SK-N-SH (cell line): ENCODE measurements around the gene LCN9. TPM values are rescaled to one million over a fixed set of nuclear protein-coding genes. Genes with fewer than 3 reads are reported as not detected.
A peak's percentile ranks its signal among the peaks of the same experiment; 100 is the strongest.

Experiments used
- CTCF ChIA-PET: fragments of 300-600, 350-600 bp; formaldehyde crosslinking; extraction: SDS; loops from one replicate; lab custom pipeline; 2021; lab: Yijun Ruan, JAX
- POLR2A ChIA-PET: fragments of 350-600 bp; sonication (Branson Sonifier 250); formaldehyde crosslinking; extraction: SDS; loops from one replicate; lab custom pipeline; 2020; ENCODE audit warnings: antibody characterized with exemption, inconsistent platforms; lab: Yijun Ruan, JAX
- DNase-seq: peaks from one replicate; pipeline ENCODE4 v3.0.0; 2012
- H2AFZ ChIP-seq: fragments of 200-600 bp; sonication (generic); 2 replicates; pipeline ENCODE4 v1.8.1; 2016; ENCODE audit warnings: antibody characterized with exemption, mild to moderate bottlenecking, low read depth
- H3F3A ChIP-seq: fragments of 200-600 bp; sonication (generic); replicated peaks from 2 replicates; pipeline ENCODE3; 2016; ENCODE audit warnings: antibody characterized with exemption, mild to moderate bottlenecking; ENCODE audit not compliant: insufficient read depth
- H3K27ac ChIP-seq, 2 experiments: fragments of 200-500 bp in 1 of 2; fragments of 200-600 bp in 1 of 2; sonication (Bioruptor generic) in 1 of 2; sonication (generic), shearing (Covaris generic) in 1 of 2; 2 replicates each; pipeline versions ENCODE4 v1.5.1 to v1.6.1; 2014 to 2016; ENCODE audit warnings: low read depth in 2 of 2, inconsistent platforms in 1 of 2, low read length in 1 of 2, mild to moderate bottlenecking in 1 of 2, mixed read lengths in 1 of 2
- H3K27me3 ChIP-seq: fragments of 200-600 bp; sonication (generic), shearing (Covaris generic); 2 replicates; pipeline ENCODE4 v1.6.1; 2016; ENCODE audit warnings: mixed run types; ENCODE audit not compliant: insufficient read depth
- H3K36me3 ChIP-seq, 2 experiments: fragments of 200-500 bp in 1 of 2; fragments of 200-600 bp in 1 of 2; sonication (Bioruptor generic) in 1 of 2; sonication (generic) in 1 of 2; replicated peaks in 1 of 2; 2 replicates each; pipeline versions ENCODE3 to v1.5.1; 2014 to 2016; ENCODE audit warnings: low read length in 1 of 2, mild to moderate bottlenecking in 1 of 2; ENCODE audit not compliant: insufficient read depth in 2 of 2, control insufficient read depth in 1 of 2
- H3K4me1 ChIP-seq, 2 experiments: fragments of 200-500 bp in 1 of 2; fragments of 200-600 bp in 1 of 2; sonication (Bioruptor generic) in 1 of 2; sonication (generic), shearing (Covaris generic) in 1 of 2; 2 replicates each; pipeline versions ENCODE4 v1.5.1 to v1.6.1; 2014 to 2016; ENCODE audit warnings: low read depth in 1 of 2, low read length in 1 of 2, mixed run types in 1 of 2; ENCODE audit not compliant: insufficient read depth in 2 of 2, control insufficient read depth in 1 of 2
- H3K4me2 ChIP-seq: fragments of 200-600 bp; sonication (generic), shearing (Covaris generic); 2 replicates; pipeline ENCODE4 v1.6.1; 2017; ENCODE audit warnings: mixed run types
- H3K4me3 ChIP-seq, 2 experiments: fragments of 200-500 bp in 1 of 2; fragments of 200-600 bp in 1 of 2; sonication (Bioruptor generic) in 1 of 2; sonication (generic), shearing (Covaris generic) in 1 of 2; 2 replicates each; pipeline versions ENCODE4 v1.5.1 to v1.8.1; 2014 to 2016; ENCODE audit warnings: low read depth in 2 of 2, inconsistent platforms in 1 of 2, low read length in 1 of 2, mild to moderate bottlenecking in 1 of 2, mixed read lengths in 1 of 2, moderate library complexity in 1 of 2
- H3K79me2 ChIP-seq: fragments of 200-600 bp; sonication (generic); 2 replicates; pipeline ENCODE4 v1.8.1; 2017; ENCODE audit warnings: mild to moderate bottlenecking; ENCODE audit not compliant: insufficient read depth
- H3K9ac ChIP-seq: fragments of 200-600 bp; sonication (generic); 2 replicates; pipeline ENCODE4 v1.6.1; 2017; ENCODE audit warnings: mixed run types
- H3K9me2 ChIP-seq: fragments of 200-600 bp; sonication (generic); 2 replicates; pipeline ENCODE4 v1.6.1; 2017; ENCODE audit warnings: mixed run types
- H3K9me3 ChIP-seq: fragments of 200-600 bp; sonication (generic); 2 replicates; pipeline ENCODE4 v1.6.1; 2017; ENCODE audit warnings: mixed run types, mild to moderate bottlenecking, moderate library complexity
- H4K20me1 ChIP-seq: fragments of 200-600 bp; sonication (generic); 2 replicates; pipeline ENCODE4 v1.6.1; 2017; ENCODE audit warnings: mild to moderate bottlenecking, mixed run types; ENCODE audit not compliant: insufficient read depth
- EP300 ChIP-seq, 2 experiments: IDR thresholded peaks; 2 replicates each; pipeline versions ENCODE4 v1.4.0 to v1.6.1; 2012; ENCODE audit warnings: borderline replicate concordance in 1 of 2, low read depth in 1 of 2, low read length in 1 of 2
- EZH2phosphoT487 ChIP-seq: fragments of 200-600 bp; sonication (generic); IDR thresholded peaks from 2 replicates; pipeline ENCODE4 v1.6.1; 2017; ENCODE audit warnings: low read depth, mixed run types, mild to moderate bottlenecking, antibody characterized with exemption, moderate library complexity, borderline replicate concordance
- FOXJ3 ChIP-seq: sonication (generic); formaldehyde crosslinking; IDR thresholded peaks from 2 replicates; pipeline ENCODE4 v1.5.1; 2020; ENCODE audit warnings: mild to moderate bottlenecking, missing genetic modification reagents
- FOXM1 ChIP-seq: IDR thresholded peaks from 2 replicates; pipeline ENCODE4 v1.4.0; 2012; ENCODE audit warnings: low read depth, mild to moderate bottlenecking
- GABPA ChIP-seq: IDR thresholded peaks from 2 replicates; pipeline ENCODE4 v1.4.0; 2012; ENCODE audit warnings: low read depth, mild to moderate bottlenecking
- NRF1 ChIP-seq: IDR thresholded peaks from 2 replicates; pipeline ENCODE4 v1.6.1; 2012; ENCODE audit warnings: low read depth, mild to moderate bottlenecking, low read length
- POLR2AphosphoS5 ChIP-seq: IDR thresholded peaks from 2 replicates; pipeline ENCODE4 v1.6.1; 2012; ENCODE audit warnings: low read depth, low read length
- RXRA ChIP-seq: IDR thresholded peaks from 2 replicates; pipeline ENCODE4 v1.4.0; 2012; ENCODE audit warnings: low read depth, mild to moderate bottlenecking, borderline replicate concordance
- WGBS: methylation state at CpG from one replicate; pipeline ENCODE4 v1.1.6; 2017; ENCODE audit warnings: low lambda C conversion rate; 5-methylcytosine and 5-hydroxymethylcytosine counted together
- polyA plus RNA-seq, 3 experiments: library from polyadenylated mRNA; depleted of rRNA; stranded (reverse); fragments of >200 nt; gene quantifications; 2 replicates each; pipeline ENCODE4 v1.2.3, GENCODE V29; 2012
- TF ChIP-seq, protein P1 (sequence below): fragments of 200-600 bp; sonication (generic); IDR thresholded peaks from 2 replicates; pipeline ENCODE4 v1.6.1; 2017; ENCODE audit warnings: antibody characterized with exemption, mild to moderate bottlenecking, moderate library complexity
- TF ChIP-seq, protein P2 (sequence below): fragments of 150-350 bp; IDR thresholded peaks from 2 replicates; pipeline ENCODE4 v1.6.1; 2017; ENCODE audit warnings: antibody characterized with exemption, low read length, low read depth, borderline replicate concordance
- TF ChIP-seq, protein P3 (sequence below): IDR thresholded peaks from 2 replicates; pipeline ENCODE4 v1.4.0; 2012; ENCODE audit warnings: low read depth
- TF ChIP-seq, protein P4 (sequence below): IDR thresholded peaks from 2 replicates; pipeline ENCODE4 v1.4.0; 2012; ENCODE audit warnings: low read depth, borderline replicate concordance

The LCN9 gene
- polyA plus RNA-seq, 1 of the 3 experiments (the other 2 are of a cell fraction): not detected

DNA sequence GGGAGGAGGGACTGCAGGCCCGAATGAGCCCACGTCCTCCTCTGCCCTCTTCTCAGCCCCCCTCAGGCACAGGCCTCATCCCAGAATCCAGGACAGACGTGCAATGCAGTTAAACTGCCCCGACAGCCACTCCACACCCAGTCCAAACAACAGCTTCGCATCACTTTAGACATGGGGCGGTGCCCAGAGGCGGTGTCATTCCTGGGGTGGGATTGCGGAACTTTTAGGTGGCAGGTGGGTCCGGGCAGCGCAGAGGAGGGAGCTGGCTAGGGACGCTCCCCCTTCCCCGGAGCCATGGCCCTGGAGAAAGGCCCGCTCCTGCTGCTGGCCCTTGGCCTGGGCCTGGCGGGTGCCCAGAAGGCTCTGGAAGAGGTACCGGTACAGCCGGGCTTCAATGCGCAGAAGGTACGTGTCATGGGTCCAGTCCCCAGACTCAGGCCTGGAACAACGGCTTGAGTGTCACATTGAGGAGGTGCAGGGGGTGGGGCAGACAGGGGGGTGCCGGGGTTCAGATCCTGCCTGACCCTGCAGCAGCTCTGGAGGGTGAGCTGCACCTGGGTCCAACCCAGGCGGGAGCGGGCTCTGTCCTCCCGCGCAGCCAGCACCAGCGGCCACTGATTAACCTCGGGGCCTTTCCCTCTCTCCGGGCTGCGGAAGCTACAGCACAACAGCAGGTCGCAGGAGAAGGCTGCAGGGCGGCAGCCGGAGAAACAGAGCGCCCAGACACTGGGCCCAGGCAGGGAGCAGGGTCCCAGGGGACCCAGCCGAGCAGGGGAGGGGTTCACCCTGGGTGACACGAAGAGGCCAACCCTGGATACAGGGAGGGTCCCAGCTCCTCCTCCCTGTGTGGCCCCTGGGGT, 48.9 kb upstream of the LCN9 start (continued):
- TF ChIP-seq RXRA (no peak), FOXJ3 (CRISPR knock-in tag) (no peak), GABPA (no peak), POLR2AphosphoS5 (no peak), EP300 (IDR thresholded peaks at IDR 0.05; ENCODE audit: borderline replicate concordance in 1 of 2, low read depth in 1 of 2, low read length in 1 of 2) (no peak), EZH2phosphoT487 (no peak)
- TF ChIP-seq, protein P1, sequence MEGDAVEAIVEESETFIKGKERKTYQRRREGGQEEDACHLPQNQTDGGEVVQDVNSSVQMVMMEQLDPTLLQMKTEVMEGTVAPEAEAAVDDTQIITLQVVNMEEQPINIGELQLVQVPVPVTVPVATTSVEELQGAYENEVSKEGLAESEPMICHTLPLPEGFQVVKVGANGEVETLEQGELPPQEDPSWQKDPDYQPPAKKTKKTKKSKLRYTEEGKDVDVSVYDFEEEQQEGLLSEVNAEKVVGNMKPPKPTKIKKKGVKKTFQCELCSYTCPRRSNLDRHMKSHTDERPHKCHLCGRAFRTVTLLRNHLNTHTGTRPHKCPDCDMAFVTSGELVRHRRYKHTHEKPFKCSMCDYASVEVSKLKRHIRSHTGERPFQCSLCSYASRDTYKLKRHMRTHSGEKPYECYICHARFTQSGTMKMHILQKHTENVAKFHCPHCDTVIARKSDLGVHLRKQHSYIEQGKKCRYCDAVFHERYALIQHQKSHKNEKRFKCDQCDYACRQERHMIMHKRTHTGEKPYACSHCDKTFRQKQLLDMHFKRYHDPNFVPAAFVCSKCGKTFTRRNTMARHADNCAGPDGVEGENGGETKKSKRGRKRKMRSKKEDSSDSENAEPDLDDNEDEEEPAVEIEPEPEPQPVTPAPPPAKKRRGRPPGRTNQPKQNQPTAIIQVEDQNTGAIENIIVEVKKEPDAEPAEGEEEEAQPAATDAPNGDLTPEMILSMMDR: no peak
- TF ChIP-seq, all 33 proteins: peak for 0

DNA sequence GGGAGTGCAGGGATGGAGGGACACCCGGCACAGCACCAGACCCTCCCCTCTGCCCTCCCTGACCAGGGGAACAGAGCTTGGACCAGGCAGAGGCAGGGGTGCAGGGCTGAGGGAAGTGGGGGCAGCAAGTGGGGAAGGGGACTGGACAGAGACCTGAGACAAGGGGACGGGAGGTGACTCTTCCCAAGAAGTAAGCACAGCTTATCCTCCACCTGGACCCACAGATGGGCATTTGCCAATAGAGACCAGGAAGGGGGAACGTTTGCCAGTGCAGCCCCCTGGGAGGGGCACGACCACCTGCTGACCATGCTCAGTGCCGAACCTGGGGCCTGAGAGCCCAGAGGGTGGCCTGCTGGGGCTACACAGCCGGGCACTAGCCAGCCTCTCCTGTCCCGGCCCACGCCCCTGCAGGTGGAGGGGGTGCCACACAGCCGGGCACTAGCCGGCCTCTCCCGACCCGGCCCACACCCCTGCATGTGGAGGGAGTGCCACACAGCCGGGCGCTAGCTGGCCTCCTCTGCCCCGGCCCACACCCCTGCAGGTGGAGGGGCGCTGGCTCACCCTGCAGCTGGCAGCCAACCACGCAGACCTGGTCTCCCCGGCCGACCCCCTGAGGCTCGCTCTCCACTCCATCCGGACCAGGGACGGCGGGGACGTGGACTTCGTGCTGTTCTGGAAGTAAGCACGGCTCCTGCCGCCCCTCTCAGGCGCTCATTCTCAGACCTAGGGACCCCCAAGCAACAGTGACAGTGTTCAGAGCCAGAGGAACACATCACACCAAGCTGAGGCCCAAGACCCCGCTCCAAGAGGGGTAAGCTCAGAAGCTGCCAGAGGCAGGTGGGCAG, 48.1 kb upstream of the LCN9 start:
- peaks cover 0 to 9% of the 10 kb centered on the region in 2 experiments; a peak in 1 of 4 replicates for H3K4me1 ChIP-seq
- no peak overlapping the region for H3K4me3 ChIP-seq
- H3K79me2 ChIP-seq: no peaks in the 10 kb centered on the region
- peak; percentile 38 for DNase-seq
- H3K9me2 ChIP-seq: no peaks in the 10 kb centered on the region
- H3F3A ChIP-seq: no peaks in the 10 kb centered on the region
- ChIA-PET POLR2A (no interaction called here), CTCF (interaction anchor here (0.6 to 4.6 kb wide), 6 partner anchors 8 to 171 kb away, joined by 3 to 44 read pairs (median 3); partner anchors contain the start of gene KCNT1)
- no peaks in the 10 kb centered on the region for H3K36me3 ChIP-seq
- H3K27ac ChIP-seq: no peak overlapping the region
- no peak overlapping the region for H2AFZ ChIP-seq
- no peak overlapping the region for H3K9ac ChIP-seq
- TF ChIP-seq, protein P2, sequence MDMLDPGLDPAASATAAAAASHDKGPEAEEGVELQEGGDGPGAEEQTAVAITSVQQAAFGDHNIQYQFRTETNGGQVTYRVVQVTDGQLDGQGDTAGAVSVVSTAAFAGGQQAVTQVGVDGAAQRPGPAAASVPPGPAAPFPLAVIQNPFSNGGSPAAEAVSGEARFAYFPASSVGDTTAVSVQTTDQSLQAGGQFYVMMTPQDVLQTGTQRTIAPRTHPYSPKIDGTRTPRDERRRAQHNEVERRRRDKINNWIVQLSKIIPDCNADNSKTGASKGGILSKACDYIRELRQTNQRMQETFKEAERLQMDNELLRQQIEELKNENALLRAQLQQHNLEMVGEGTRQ: no peak
- TF ChIP-seq, protein P3, sequence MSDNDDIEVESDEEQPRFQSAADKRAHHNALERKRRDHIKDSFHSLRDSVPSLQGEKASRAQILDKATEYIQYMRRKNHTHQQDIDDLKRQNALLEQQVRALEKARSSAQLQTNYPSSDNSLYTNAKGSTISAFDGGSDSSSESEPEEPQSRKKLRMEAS: no peak
- TF ChIP-seq NRF1 (no peak), GABPA (no peak), POLR2AphosphoS5 (no peak), FOXM1 (no peak)
- TF ChIP-seq, protein P4, sequence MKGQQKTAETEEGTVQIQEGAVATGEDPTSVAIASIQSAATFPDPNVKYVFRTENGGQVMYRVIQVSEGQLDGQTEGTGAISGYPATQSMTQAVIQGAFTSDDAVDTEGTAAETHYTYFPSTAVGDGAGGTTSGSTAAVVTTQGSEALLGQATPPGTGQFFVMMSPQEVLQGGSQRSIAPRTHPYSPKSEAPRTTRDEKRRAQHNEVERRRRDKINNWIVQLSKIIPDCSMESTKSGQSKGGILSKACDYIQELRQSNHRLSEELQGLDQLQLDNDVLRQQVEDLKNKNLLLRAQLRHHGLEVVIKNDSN: no peak
- H3K9me3 ChIP-seq: no peaks in the 10 kb centered on the region
- WGBS: 71% methylated on average over 5 of the region's 29 CpGs
- H3K4me2 ChIP-seq: no peak overlapping the region
- H3K27me3 ChIP-seq: no peaks in the 10 kb centered on the region
- H4K20me1 ChIP-seq: no peaks in the 10 kb centered on the region
